T-cell (primary cell): ENCODE data around the gene ZKSCAN1. TPM values are rescaled to one million over a fixed set of nuclear protein-coding genes. Genes with fewer than 3 reads are reported as not detected.

ENCODE experiments used
- ATAC-seq, 4 experiments: fragments of 200-7000 bp in 3 of 4; fragments of 150-1000 bp in 1 of 4; cut with Tn5 transposase; replicated peaks in 1 of 4; 1 replicate in 3 of 4; 2 replicates in 1 of 4; pipeline ENCODE4 v1.10.0; 2021; ENCODE audit warnings: moderate library complexity in 3 of 4, mild to moderate bottlenecking in 2 of 4, moderate number of reproducible peaks in 1 of 4
- CTCF ChIA-PET, 2 donors: fragments of 300-600 bp; sonication (Branson Sonifier 250); formaldehyde crosslinking; loops; one replicate each; lab custom pipeline; 2022; ENCODE audit warnings: antibody characterized with exemption in 2 of 2; lab: Charles Lee
- POLR2A ChIA-PET, 2 donors: fragments of 300-600 bp; sonication (Branson Sonifier 250); formaldehyde crosslinking; loops; one replicate each; lab custom pipeline; 2022; ENCODE audit warnings: antibody characterized with exemption in 2 of 2; lab: Charles Lee
- DNase-seq, 35 experiments: peaks; one replicate each; pipeline versions ENCODE4 v3.0.0 to v3.0.0-alpha.2; 2013 to 2023
- H3K27ac ChIP-seq: one replicate; pipeline ENCODE4 v1.5.1; 2013; ENCODE audit warnings: low read length
- H3K27me3 ChIP-seq, 2 experiments: replicated peaks in 1 of 2; 1 replicate in 1 of 2; 2 replicates in 1 of 2; pipeline versions ENCODE4 v1.6.1 to v1.7.0; 2013; ENCODE audit warnings: low read length in 1 of 2, mixed read lengths in 1 of 2; ENCODE audit not compliant: control insufficient read depth in 2 of 2, insufficient read depth in 2 of 2; ENCODE audit errors: extremely low read depth in 1 of 2
- H3K36me3 ChIP-seq, 2 donors: 1 replicate in 1 of 2; 2 replicates in 1 of 2; pipeline versions ENCODE4 v1.6.1 to v1.7.0; 2013; ENCODE audit warnings: low read length in 1 of 2; ENCODE audit not compliant: control insufficient read depth in 2 of 2, insufficient read depth in 1 of 2; ENCODE audit errors: extremely low read depth in 1 of 2
- H3K4me1 ChIP-seq, 2 experiments: 1 replicate in 1 of 2; 2 replicates in 1 of 2; pipeline versions ENCODE4 v1.6.1 to v1.7.0; 2013; ENCODE audit warnings: low read length in 2 of 2, mixed read lengths in 1 of 2; ENCODE audit not compliant: insufficient read depth in 2 of 2, control insufficient read depth in 1 of 2; ENCODE audit errors: extremely low read depth in 1 of 2
- H3K4me3 ChIP-seq, 2 donors: 1 replicate in 1 of 2; 2 replicates in 1 of 2; pipeline versions ENCODE4 v1.5.1 to v1.7.0; 2013; ENCODE audit warnings: mild to moderate bottlenecking in 2 of 2, low read length in 1 of 2, moderate library complexity in 1 of 2; ENCODE audit not compliant: control insufficient read depth in 1 of 2; ENCODE audit errors: extremely low read depth in 1 of 2
- H3K9me3 ChIP-seq: 2 replicates; pipeline ENCODE4 v1.7.0; 2013
- H3K27ac Mint-ChIP-seq, 2 donors: one replicate each; pipeline ENCODE4 v1.8.0; 2020 to 2021; ENCODE audit warnings: mild to moderate bottlenecking in 2 of 2, mixed read lengths in 2 of 2
- H3K27me3 Mint-ChIP-seq, 2 donors: one replicate each; pipeline ENCODE4 v1.8.0; 2021 to 2022; ENCODE audit warnings: mixed read lengths in 2 of 2
- H3K36me3 Mint-ChIP-seq: one replicate; pipeline ENCODE4 v1.8.0; 2021; ENCODE audit warnings: mixed read lengths
- H3K4me1 Mint-ChIP-seq, 3 donors: one replicate each; pipeline ENCODE4 v1.8.0; 2020 to 2022; ENCODE audit warnings: mixed read lengths in 3 of 3, mild to moderate bottlenecking in 1 of 3
- H3K4me3 Mint-ChIP-seq, 3 donors: one replicate each; pipeline ENCODE4 v1.8.0; 2020 to 2022; ENCODE audit warnings: mild to moderate bottlenecking in 3 of 3, mixed read lengths in 3 of 3, moderate library complexity in 3 of 3
- H3K9me3 Mint-ChIP-seq, 3 donors: one replicate each; pipeline ENCODE4 v1.8.0; 2020 to 2022; ENCODE audit warnings: mixed read lengths in 3 of 3
- WGBS: methylation state at CpG from one replicate; pipeline ENCODE4 v1.1.5; 2013; ENCODE audit warnings: missing lambda C conversion rate; ENCODE audit not compliant: insufficient coverage; 5-methylcytosine and 5-hydroxymethylcytosine counted together
- total RNA-seq, 35 experiments: library from RNA in 6 of 35; stranded (reverse) in 6 of 35; fragments of 120-200 nt in 1 of 35; gene quantifications; one replicate each; pipeline versions ENCODE4 v1.2.1 to v1.2.4 and lab custom pipeline; 2013 to 2026

The ZKSCAN1 gene
- total RNA-seq, 5 donors from 2014 or later (not counting 1 experiment from before 2014, with no cell fraction given): 60.7 to 94.0 (median 86.8) TPM

DNA sequence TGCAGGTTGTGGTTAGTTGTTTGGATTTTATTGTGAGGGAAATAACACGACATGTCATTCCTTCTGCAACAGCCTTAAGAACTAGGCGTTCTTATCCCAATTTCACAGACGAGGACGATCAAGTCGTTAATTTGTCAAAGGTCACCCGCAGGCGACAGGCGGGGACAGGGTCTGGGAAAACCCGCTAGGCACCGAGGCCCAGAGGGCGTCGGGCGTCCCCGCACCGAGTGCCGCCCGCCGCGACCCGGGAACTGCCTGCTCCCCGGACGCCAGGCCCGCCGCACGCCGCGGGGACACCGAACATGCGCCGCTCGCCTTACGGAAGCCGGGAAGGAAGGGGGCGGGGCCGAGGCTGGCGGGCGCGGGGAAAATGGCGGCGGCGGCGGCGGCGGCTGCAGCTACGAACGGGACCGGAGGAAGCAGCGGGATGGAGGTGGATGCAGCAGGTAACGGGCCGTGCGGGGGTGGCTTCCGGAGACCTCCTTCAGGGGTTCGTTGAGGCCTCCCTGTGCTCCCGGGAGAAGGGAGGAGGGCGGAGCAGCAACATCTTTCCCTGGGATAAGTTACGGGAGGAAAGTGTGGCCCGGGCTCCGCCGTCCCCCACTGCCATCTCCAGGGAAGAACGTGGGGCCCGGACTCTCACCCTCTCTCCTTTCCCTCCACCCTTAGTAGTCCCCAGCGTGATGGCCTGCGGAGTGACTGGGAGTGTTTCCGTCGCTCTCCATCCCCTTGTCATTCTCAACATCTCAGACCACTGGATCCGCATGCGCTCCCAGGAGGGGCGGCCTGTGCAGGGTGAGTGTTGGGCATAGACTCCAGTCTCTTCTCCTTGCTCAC, 73.4 kb downstream of the ZKSCAN1 start, which contains the start of gene COPS6:
COPS6 (plus strand) TSS at position 349 of the 837 bp plus-strand sequence; CDS start at position 371, 22 bp downstream.
- peak; percentile 62 to 93 (median 80) for DNase-seq
- Histone ChIP-seq H3K36me3 (peaks cover 24 to 37% of the 10 kb centered on the region in 2 donors), H3K4me1 (peaks cover 5 to 18% of the 10 kb centered on the region in 2 experiments), H3K9me3 (no peaks in the 10 kb centered on the region), H3K27ac (peak within 1 kb of the TSS; percentile 87), H3K4me3 (peak within 1 kb of the TSS; percentile 79 to 97), H3K27me3 (no peaks in the 10 kb centered on the region)
- ChIA-PET POLR2A (interaction anchor here in 1 of 2 donors (1.0 kb wide), 1 partner anchor 169 kb away, joined by 3 read pairs; no protein-coding TSS in a partner anchor), CTCF (interaction anchor here in 1 of 2 donors (0.6 kb wide), 1 partner anchor 88 kb away, joined by 5 read pairs; no protein-coding TSS in a partner anchor)
- peak; percentile 85 to 89 (median 86) for ATAC-seq
- Mint-ChIP-seq H3K9me3 (no peaks in the 10 kb centered on the region), H3K27me3 (no peaks in the 10 kb centered on the region), H3K27ac (peak within 1 kb of the TSS; percentile 95), H3K36me3 (peaks cover 37% of the 10 kb centered on the region), H3K4me1 (peaks cover 16 to 30% (median 24%) of the 10 kb centered on the region in 3 donors), H3K4me3 (peak within 1 kb of the TSS; percentile 85 to 91 (median 88))
- WGBS: under 1% methylated on average over 59 of the region's 68 CpGs

- POLR2A ChIA-PET: interaction anchor here (0.6 to 1.0 kb wide), 2 partner anchors 35 to 170 kb away, joined by 3 to 6 read pairs; no protein-coding TSS in a partner anchor
- H3K4me3 ChIP-seq: peak overlapping the region; percentile 79 to 97
- no peak for ATAC-seq
Observed at GRCh38 chr7:100089458-100090196, 74.2 kb downstream of the ZKSCAN1 start.

GRCh38 chr7:100090527-100091410, 75.4 kb downstream of the ZKSCAN1 start:
- Mint-ChIP-seq H3K4me1 (peaks cover 20 to 32% (median 31%) of the 10 kb centered on the region in 3 donors), H3K27ac (peak overlapping the region; percentile 8 to 14), H3K36me3 (peaks cover 46% of the 10 kb centered on the region), H3K9me3 (no peaks in the 10 kb centered on the region), H3K27me3 (no peaks in the 10 kb centered on the region), H3K4me3 (peak overlapping the region; percentile 21 to 91 (median 58))
- ATAC-seq (no peak), DNase-seq (no peak)
- ChIA-PET POLR2A (interaction anchor here in 1 of 2 donors (0.6 kb wide), 1 partner anchor 20 kb away, joined by 3 read pairs; no protein-coding TSS in a partner anchor), CTCF (interaction anchor here (0.5 to 0.7 kb wide), 2 partner anchors 8 to 39 kb away, joined by 4 to 6 read pairs; no protein-coding TSS in a partner anchor)
- Histone ChIP-seq H3K36me3 (peaks cover 29 to 56% of the 10 kb centered on the region in 2 donors), H3K27me3 (no peaks in the 10 kb centered on the region), H3K4me1 (peaks cover 5 to 18% of the 10 kb centered on the region in 2 experiments), H3K4me3 (no peak overlapping the region), H3K9me3 (no peaks in the 10 kb centered on the region), H3K27ac (no peak overlapping the region)
- WGBS: 85% methylated on average over 9 of the region's 14 CpGs

More at GRCh38 chr7:100089458-100090196, 74.2 kb downstream of the ZKSCAN1 start:
- peaks cover 38% of the 10 kb centered on the region for H3K36me3 Mint-ChIP-seq
- Histone ChIP-seq H3K4me1 (peaks cover 5 to 18% of the 10 kb centered on the region in 2 experiments), H3K9me3 (no peaks in the 10 kb centered on the region), H3K27ac (peak overlapping the region; percentile 87), H3K27me3 (no peaks in the 10 kb centered on the region), H3K36me3 (peaks cover 24 to 45% of the 10 kb centered on the region in 2 donors)
- 49% methylated on average over 2 of the region's 7 CpGs for WGBS
- peak overlapping the region; percentile 85 to 91 (median 88) for H3K4me3 Mint-ChIP-seq
- H3K4me1 Mint-ChIP-seq: peaks cover 16 to 30% (median 24%) of the 10 kb centered on the region in 3 donors
- CTCF ChIA-PET: no interaction called here
- peak overlapping the region; percentile 88 to 95 for H3K27ac Mint-ChIP-seq
- DNase-seq: no peak
- H3K27me3 Mint-ChIP-seq: no peaks in the 10 kb centered on the region
- no peaks in the 10 kb centered on the region for H3K9me3 Mint-ChIP-seq

Other genes starting within 250 kb of the ZKSCAN1 start
- under 1 TPM in 3 of 5 donors, not detected in 2; 0.16 to 0.66 (median 0.53) TPM for gene CYP3A4, start 231.4 kb upstream of the ZKSCAN1 start, total RNA-seq
- under 1 TPM in 2 of 5 donors, not detected in 3; 0.26 to 0.53 TPM for gene CYP3A43, start 187.6 kb upstream of the ZKSCAN1 start, total RNA-seq
- 1 to 10 TPM in 2 of 5 donors, under 1 TPM in 2, not detected in 1; 0.35 to 1.3 (median 1.0) TPM for gene OR2AE1, start 138.6 kb upstream of the ZKSCAN1 start, total RNA-seq
- gene TRIM4, start 96.1 kb upstream of the ZKSCAN1 start, total RNA-seq: 10 to 100 TPM; 35.8 to 60.9 (median 55.9) TPM
- gene GJC3, start 86.0 kb upstream of the ZKSCAN1 start, total RNA-seq: under 1 TPM in 4 of 5 donors, not detected in 1; 0.38 to 0.58 (median 0.53) TPM
- 1 to 10 TPM in 1 of 5 donors, under 1 TPM in 2, not detected in 2; 0.56 to 1.3 (median 0.89) TPM for gene AZGP1, start 39.6 kb upstream of the ZKSCAN1 start, total RNA-seq
- gene ZSCAN21, start 34.2 kb downstream of the ZKSCAN1 start, total RNA-seq: 1 to 10 TPM; 4.4 to 9.9 (median 9.3) TPM
- gene ZNF3, start 66.1 kb downstream of the ZKSCAN1 start, total RNA-seq: 10 to 100 TPM; 31.7 to 39.2 (median 35.4) TPM
- 10 to 100 TPM; 67.1 to 71.1 (median 68.3) TPM for gene COPS6, start 73.4 kb downstream of the ZKSCAN1 start, total RNA-seq
- gene MCM7, start 85.8 kb downstream of the ZKSCAN1 start, total RNA-seq: 100 to 1,000 TPM in 4 of 5 donors, 10 to 100 TPM in 1; 95.2 to 181 (median 164) TPM
- 10 to 100 TPM in 3 of 5 donors, 1 to 10 TPM in 2; 5.5 to 18.7 (median 11.6) TPM for gene AP4M1, start 86.0 kb downstream of the ZKSCAN1 start, total RNA-seq
- 10 to 100 TPM; 44.1 to 73.5 (median 61.3) TPM for gene TAF6, start 103.8 kb downstream of the ZKSCAN1 start, total RNA-seq
- gene CNPY4, start 104.0 kb downstream of the ZKSCAN1 start, total RNA-seq: 10 to 100 TPM; 23.9 to 90.0 (median 79.6) TPM
- gene MBLAC1, start 111.4 kb downstream of the ZKSCAN1 start, total RNA-seq: 1 to 10 TPM; 3.2 to 8.6 (median 5.3) TPM
- 100 to 1,000 TPM; 140 to 216 (median 187) TPM for gene LAMTOR4, start 133.3 kb downstream of the ZKSCAN1 start, total RNA-seq
- gene TRAPPC14, start 143.1 kb downstream of the ZKSCAN1 start, total RNA-seq: 10 to 100 TPM; 52.0 to 97.2 (median 79.0) TPM
- gene GAL3ST4, start 153.0 kb downstream of the ZKSCAN1 start, total RNA-seq: 10 to 100 TPM; 10.5 to 29.7 (median 18.0) TPM
- 10 to 100 TPM; 12.4 to 37.0 (median 26.3) TPM for gene GPC2, start 161.8 kb downstream of the ZKSCAN1 start, total RNA-seq
- 1 to 10 TPM; 4.8 to 8.7 (median 7.3) TPM for gene STAG3, start 162.3 kb downstream of the ZKSCAN1 start, total RNA-seq
- gene PVRIG, start 204.4 kb downstream of the ZKSCAN1 start, total RNA-seq: 10 to 100 TPM; 45.0 to 96.8 (median 78.0) TPM